HG03064 (cell line): Measurements from ENCODE around the gene C9orf40.

Experiments
- ATAC-seq: cut with Tn5 transposase; IDR thresholded peaks from one replicate; pipeline ENCODE4 v1.9.1; 2021; ENCODE audit warnings: low read depth; ENCODE audit not compliant: unreplicated experiment

The C9orf40 gene

GRCh38 chr9:74942801-74943200, 9.9 kb downstream of the C9orf40 start:
- ATAC-seq, result no peak

- no peak for ATAC-seq
Observed at GRCh38 chr9:74940600-74940999, 12.1 kb downstream of the C9orf40 start.

- no peak for ATAC-seq
Observed at GRCh38 chr9:74935008-74935407, 17.7 kb downstream of the C9orf40 start.

GRCh38 chr9:74921737-74922136, 31.0 kb downstream of the C9orf40 start:
- ATAC-seq, result no peak

- ATAC-seq, result no peak
Observed at GRCh38 chr9:74920944-74921626, 31.6 kb downstream of the C9orf40 start.

- ATAC-seq, result no peak
Observed at GRCh38 chr9:74910036-74910435, 42.7 kb downstream of the C9orf40 start.

GRCh38 chr9:74908665-74909064, 44.0 kb downstream of the C9orf40 start:
- no peak for ATAC-seq

- ATAC-seq, result no peak
Observed at GRCh38 chr9:74907085-74907484, 45.6 kb downstream of the C9orf40 start.

GRCh38 chr9:74901001-74901400, 51.7 kb downstream of the C9orf40 start:
- ATAC-seq, result no peak
